GM19351 (cell line): ENCODE results near the gene ACOX2.
A peak's percentile ranks its signal among the peaks of the same experiment; 100 is the strongest.

Source experiments
- ATAC-seq: cut with Tn5 transposase; IDR thresholded peaks from one replicate; pipeline ENCODE4 v1.9.1; 2021; ENCODE audit warnings: mild to moderate bottlenecking, moderate library complexity; ENCODE audit not compliant: unreplicated experiment

ACOX2 gene

DNA sequence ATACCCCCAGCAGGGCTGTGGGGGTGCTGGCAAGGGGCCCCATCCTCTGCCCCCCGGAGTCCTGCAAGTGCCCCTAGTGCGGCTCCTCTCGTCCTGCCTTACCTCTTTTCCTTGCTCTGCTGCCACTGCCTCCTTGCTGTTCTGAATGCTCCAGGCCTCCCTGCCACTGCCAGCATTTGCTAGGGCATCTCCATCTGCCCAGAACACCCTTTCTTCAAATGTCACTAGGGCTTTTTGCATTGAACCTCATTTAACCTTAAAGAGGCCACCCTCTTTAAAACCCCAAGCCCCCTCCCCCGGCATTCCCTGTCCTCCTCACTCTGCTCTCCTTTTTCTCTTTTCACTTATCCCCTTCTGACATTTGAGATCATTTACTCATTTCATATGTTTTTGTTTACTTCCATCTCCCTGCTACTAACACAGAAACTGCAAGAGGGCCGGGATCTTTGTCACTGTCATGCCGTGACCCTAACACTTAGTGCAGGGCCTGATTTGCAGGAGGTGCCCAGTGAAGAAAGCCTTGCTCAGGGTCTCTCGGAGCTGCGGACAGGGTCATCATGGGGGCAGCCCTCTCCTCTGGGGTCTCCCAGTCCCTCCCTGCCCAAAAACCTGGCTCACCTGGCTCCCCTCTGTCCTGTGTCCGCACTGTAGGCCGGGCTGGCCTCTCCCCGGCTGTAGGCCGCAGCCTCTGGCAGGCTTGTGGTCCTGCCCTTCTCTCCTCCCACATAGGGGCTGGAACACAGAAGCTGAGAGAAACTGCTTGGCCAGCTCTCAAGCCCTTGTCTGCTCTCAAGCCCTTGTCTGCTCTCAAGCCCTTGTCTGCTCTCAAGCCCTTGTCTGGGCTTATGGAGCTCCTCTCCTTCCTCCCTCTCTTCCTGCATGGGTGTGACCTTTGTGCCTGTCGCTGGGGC lies at the start of gene ACOX2:
Gene ACOX2 (minus strand): TSS at position 690 of the 911 bp plus-strand sequence. CDS start 2,084 bp downstream, outside the sequence.
- no peak for ATAC-seq

DNA sequence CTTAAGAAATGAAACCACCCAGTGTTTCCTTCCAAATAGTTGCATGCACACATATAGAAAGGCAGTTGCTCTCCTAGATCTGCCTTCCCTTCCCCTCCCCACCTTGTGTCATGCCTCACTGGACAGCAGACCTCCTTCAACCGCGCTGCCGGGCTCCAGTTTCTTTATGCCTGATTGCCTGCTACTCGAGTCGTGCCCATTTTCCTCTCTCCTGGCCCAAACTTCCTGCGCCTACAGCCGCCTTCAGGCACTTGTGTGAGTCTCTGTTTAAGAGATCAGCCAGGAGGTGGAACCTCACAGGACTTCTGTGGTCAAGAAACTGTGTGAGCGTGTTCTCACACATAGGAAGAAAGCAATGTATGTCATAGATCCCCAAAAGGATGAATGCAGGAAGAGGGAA lies 49.0 kb upstream of the ACOX2 start:
- ATAC-seq, result no peak

DNA sequence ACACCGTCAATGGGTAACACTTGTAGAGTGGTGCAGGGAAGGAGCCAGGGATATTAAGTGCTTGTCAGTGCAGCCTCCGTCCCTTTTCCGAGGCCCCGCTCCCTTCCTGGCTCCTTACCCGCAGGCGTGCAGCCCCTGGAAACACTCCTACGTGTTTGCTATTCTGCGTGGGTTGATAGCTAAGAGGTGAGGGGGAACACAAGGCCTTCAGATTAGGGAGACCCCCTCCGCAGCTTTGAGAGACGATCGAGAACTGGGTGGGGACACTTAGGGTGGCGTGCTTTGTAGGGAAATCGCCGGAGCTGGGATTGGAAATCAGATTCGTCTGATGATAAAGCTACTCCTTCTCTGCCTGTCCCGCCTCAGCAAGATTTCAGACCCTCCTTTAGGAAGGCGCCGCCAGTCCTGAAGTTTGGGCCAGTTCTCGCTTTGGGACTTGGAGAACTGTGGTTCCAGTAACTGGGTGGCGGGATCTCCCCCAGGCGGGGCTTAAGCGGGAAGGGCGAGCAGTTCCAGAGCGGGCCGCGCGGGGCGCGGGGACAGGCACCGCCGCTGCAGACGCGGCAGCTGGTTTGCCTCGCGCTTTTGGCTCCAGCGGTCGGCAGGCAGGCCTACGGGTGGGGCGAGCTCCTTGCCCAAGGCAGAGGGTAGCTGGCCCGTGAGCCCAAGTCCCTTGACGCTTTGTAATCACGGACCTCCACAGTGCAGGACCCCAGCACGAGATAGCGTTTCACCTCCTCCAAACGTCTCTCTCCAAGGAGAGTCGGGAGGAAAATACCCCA lies 48.2 kb upstream of the ACOX2 start:
- ATAC-seq, result peak; percentile 79

DNA sequence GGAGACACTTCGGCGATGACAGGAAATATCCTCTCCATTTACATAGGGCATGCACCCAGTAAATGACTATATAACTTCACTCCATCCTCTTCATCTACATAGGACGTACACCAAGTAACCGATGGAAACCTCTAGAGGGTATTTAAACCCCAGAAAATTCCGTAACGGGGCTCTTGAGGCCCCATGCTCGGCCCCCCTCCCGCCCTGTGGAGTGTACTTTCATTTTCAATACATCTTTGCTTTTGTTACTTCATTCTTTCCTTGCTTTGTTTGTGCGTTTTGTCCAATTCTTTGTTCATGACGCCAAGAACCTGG lies 47.7 kb upstream of the ACOX2 start:
- ATAC-seq, result no peak

DNA sequence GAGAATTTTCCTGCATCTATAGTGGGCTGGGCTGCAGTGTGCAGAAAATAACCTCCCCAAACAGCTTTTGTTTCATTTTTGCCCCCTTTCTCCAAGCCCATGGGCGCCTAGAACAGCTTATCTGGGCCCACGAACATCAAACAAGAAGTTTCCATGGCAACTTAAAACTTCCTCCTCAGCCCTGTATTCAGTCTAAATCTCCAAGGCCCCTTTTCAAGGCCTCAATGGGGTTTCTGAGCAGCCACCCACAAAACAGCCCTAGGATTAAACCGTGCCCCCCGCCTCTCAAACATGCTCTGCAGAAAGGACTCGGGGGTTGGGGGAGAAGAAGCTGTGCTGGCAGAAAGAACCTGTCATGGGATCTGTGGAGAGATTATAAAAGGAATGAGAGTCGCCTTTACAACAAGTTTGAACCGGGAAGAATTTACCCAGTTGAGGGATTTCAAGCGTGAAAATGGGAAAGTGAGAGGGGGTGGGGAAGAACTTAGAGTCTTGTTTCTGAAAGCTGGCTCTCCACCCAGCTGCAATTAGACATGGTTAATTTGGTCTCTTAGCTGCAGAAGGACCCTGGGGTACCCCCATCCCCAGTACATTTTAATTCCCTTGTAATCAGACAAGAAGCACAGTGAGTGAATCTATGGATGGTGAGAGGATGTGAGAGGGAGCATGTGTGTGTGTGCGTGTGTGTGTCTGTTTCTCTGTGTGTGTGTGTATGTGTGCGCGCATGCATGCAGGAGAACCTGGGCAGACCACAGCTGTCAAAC lies 44.5 kb upstream of the ACOX2 start:
- ATAC-seq, result no peak

DNA sequence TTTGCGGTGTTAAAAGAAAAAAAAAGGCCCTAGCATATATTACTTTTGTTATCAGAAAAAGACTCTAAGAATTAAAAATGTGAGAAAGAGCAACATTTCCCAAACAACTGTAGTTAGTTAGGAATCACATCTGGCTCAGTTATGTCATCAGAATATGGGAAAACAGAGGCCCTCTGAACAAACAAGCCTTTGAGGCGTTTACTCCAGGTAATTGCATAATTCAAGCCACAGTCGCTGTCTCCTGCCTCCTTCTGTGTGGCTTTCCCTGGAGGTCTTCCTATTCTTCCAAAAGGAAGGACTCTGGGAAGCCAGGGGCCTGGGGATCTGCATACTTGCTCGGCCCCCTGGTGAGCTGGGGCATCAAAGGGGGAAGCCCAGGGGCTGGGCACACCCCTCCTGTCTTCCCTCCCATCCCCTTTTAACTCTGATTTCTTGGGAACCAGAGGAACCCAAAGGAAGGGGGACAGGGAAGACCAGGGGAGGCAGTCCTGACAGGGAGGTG lies 43.9 kb upstream of the ACOX2 start:
- no peak for ATAC-seq

DNA sequence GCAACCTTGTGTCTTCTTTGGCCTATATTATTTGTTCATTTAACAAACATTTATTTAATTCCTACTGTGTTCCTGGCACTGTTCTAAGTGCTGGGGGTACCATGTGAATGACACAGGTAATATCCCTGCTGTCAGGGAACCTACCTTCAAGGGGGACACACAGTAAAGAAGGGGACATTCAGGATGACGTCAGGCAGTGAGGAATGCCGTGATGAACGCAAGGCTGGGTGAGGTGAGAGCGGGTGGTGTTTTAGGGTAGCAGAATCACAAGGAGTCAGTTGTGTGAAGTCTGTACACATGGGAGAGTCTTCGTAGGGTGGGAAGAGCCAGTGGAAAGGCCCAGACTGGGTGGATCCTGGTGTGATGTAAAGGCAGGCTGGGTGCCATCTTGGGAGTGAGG lies 41.9 kb upstream of the ACOX2 start:
- no peak for ATAC-seq

DNA sequence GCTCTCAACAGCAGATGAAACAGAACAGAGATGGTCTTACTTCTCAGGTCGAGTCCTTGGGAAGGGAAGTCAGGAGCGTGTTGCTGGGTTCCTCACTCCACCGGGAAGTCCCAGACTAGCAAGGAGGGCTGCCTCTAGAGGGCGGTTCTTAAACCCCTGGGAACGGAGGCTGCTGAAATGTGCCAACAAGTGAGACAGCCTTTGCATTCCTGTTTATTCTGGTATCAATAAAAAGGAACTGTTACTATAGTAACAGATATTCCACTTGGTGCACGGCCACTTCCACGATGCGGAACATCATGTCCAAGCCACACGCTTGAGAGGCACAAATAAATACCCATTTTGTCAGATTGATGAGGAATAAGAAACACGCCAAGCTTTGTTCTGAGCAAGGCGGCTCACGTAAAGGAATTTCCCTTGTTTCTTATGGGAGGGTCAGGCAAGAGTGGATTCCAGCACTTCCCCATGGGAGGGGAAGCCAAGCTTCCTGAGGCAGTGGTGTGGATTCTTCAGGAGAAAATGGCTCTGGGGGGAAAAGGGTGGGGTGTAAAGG lies 40.4 kb upstream of the ACOX2 start, which contains the start of gene FAM107A:
Gene FAM107A (minus strand): TSS at position 123 of the 553 bp plus-strand sequence. CDS start 7,531 bp downstream, outside the sequence.
- no peak for ATAC-seq

DNA sequence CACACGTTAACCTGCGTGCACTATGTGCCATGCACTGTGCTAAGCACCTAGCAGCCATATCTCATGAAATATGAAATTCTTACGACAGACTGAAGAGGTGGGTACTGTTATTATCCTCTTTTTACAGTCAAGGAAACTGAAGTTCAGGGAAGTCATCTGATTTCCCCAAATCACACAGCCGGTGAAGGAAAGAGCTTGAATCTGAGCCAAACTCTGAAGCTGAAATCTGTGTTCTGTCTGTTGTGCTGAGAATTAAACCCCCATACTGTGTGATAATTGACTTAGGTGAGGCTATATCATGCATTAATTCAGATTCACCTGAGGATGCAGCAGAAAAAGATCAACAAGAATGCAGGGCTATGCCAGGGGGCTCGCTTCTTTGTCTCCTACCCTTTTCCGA lies 39.7 kb upstream of the ACOX2 start:
- ATAC-seq, result no peak

DNA sequence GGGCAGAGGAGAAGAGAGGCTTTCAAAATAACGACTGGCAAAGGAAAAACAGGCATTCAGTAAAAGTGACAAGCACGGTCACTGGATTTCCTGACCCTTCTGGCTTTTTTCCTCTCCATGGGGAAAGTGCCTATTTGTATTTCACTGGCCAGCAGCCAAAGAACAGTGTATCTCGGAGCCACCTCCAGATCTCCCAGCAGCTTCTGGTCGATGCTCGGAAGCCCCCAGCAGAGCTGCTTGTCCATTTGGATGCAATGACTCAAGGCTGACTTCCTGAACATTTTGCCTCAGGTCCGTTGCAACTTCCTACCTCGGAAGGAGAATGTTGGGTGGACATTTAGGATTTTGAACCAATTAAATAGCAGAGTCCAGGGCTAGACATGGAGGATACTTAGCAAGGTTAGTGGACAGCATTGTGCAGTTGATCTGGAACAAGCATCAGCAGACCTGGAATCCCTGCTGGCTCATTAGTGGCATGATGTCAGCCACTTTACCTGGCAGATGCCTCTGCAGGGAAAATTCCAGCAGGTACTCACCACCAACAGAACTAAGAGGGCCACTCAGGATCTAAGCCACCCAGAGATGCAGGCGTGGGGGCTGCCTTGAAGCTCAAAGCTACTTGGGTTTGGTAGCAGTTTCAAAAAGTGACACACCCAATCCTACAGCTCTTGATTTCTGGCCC lies 39.1 kb upstream of the ACOX2 start:
- ATAC-seq, result no peak

DNA sequence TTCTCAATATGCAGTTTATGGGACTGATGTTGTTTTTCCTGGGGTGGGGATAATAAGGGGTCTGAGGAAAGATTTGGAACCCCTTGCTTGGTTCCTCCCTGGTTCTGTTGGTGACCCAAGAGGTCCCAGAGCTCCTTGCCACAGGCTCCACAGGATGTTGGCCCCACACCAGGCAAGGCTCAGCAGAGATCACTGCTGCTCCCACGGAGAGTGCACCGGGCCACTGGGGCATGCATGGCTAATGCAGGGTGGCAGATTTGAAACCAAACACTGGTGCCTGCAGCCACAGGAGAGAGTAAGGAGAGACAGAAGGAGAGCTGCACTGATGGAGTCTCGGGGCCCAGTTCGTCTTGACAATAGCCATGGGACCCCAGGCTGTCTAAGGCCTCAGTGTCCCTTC lies 37.7 kb upstream of the ACOX2 start:
- no peak for ATAC-seq

DNA sequence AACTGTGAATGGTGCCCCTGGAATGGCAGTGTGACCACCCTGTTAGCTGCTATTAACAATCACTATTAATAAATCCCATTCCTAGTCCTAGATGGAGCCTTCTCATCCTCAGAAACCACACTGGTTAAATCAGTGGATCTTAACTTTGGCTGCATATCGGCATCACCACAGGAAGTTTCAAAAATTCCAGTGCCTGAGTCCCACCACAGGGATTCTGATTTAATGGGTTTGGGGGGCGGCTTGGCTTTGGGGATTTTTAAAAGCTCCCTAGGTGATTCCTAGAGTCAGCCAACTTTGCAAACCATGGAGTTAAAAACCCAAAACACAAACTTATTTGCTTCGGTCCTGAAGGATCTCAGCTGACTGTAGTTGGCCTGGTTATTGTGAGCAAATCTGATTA lies 37.1 kb upstream of the ACOX2 start:
- no peak for ATAC-seq

DNA sequence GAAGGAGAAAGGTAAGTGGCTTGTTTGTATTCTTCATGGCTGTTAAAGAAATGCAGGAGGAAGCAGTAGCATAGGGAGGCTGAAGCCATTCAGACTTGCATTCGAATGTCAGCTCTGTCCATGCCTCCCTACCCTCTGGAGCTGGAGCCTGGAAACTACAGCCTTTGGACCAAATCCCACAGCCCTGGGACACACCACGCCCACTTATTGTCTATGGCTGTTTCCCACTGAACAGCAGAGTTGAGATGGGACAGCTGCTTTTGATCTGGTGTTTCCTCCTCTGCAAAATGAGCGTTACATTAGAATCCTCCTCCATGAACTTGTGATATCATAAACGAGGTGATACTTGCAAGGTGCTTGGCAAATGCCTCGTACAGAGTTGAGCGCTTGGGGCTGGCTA lies 36.6 kb upstream of the ACOX2 start:
- ATAC-seq, result no peak

DNA sequence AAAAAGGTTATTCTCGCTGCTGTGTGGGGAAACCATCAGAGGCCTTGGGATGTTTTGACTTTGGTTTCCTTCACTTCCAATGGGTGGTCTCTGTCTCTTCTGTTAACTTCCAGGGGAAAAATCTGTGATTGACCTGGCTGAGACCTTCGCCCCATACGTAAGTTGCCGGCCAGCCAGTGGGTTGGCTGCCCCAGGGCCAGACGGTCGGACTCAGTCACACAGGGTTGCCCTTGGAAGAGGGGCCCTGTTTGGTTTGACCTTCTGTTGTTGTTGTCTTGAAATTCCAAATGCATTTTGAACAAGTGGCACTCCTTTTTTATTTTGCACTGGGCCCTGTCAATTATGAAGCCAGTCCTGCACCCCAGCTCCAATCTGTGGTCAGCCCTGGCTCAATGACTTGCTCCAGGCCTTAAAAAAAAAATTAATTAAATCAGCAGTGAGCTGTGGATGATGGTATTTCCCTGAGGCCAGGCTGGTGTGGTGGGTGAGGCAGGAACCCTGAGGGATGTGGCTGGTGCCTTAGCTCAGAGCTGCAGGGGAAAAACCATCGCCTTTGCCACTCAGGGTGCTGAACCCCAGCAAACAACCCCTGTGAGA lies 35.7 kb upstream of the ACOX2 start:
- ATAC-seq, result no peak

DNA sequence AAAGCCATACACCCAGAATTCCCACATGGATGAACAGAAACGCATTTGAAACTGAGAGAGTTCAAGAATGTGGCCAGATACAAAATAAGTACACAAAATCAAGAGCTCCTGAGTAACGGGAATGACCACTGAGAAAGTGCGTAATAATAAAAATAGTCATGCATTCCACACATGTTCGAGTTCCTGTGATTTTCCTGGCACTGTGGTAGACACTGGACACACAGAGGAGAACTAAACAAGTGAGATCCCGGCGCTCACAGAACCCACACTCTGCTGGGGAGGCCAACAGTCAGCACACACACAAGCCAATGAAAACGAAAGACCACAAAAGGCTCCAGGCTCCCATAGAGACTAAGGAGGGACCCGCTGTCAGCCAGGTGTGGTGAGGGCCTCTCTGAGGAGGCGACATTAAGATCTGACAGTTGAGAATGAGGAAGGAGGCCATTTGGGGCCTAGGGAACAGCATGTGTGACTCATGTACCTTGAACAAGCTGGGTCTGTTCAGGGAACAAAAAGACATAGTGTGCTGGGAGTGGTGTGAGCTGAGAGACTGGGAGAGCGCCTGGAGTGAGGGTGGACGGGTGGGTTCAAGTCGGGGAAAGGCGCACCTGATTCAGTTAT lies 35.1 kb upstream of the ACOX2 start:
- no peak for ATAC-seq

DNA sequence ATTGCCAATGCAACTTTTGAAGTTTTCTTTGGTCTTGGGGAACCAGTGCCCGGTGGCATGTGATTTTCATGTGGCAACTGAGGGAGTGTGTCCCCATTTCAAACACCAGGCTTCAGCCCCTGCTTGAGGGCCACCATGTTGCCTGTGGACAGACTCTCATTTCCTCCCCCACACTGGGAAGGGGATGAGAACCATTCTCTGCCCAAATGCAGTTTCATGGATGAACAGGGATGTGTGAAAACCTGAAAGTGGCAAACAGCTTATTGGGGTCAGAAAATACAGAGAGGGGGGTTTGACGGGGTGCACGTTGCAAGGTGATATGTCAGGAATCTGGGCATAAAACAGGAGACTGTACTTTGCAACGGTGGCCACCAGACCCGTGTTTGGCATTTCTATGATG lies 33.9 kb upstream of the ACOX2 start:
- ATAC-seq, result no peak

DNA sequence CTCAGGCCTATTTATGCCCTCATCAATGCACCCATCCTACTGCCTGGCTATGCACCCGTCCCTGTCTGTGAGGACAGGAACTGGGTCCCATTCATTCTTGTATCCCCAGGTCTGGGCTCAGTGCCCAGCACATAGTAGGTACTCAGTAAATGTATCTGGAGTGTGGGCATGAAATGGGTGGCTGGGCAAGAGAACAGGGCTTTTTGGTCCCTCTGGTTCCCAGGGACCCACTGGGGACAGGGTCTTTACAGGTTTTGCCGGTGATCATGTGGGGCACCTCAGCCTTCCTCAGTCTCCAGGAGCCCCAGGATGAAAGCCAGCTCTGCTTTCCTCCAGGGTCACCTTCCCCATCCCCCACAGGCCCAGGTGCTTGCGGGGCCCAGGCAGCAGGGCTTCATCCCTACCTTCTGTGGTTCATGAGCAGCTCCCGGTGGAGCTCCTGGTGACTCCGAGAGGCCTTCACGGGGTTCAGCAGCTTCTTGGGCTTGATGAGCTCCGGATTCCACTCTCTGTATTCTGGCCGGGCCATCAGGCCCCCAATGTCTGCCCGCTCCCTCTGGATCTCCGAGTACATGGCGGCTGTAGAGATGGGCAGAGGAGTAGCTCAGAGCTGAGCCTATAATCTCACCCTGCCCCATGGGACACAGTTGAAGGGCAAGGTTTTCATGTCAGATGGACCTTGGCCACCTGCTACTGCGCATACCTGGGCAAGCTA lies 32.5 kb upstream of the ACOX2 start:
- no peak for ATAC-seq

DNA sequence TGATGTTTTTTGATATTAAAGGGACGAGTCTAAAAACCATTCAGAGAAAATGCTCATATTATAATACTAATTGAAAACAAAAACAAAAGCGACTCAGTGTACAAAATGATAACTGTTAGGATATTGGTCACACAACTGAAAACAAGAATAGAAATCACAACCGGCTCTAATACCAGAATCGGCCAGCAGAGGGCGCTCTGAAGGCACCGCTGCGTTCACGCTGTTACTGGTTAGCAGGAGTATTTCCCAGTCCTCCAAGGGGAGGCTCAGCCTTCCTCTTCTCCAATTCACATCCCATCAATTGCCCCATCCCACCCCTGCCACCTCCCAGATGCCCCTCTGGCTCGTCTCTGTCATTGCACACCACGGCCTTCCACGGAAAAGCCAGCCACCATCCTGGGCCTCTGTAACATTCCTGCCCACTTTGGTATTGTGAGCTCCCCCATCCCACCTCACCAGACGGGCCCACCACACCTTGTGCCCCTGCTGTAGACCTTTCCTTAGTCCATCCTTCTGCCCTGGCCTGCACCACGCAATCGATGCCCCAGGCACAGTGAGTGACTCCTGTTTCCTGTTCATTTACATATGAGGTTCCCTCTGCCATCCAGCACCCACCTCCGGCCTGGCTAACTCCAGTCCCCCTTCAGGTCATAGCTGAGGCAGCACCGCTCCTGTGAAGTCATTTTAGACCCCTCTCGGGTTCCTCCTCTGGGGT lies 31.7 kb upstream of the ACOX2 start:
- ATAC-seq, result peak; percentile 56
